Activated T-helper 9 cell treated with anti-CD3 and anti-CD28 coated beads, Interleukin-2, amount 50 U/mL, for 16 hours (primary cell): ENCODE measurements around the gene PSEN2.
"Not testable (repeated sequence)": the region's sequence is repeated elsewhere in the genome, so short reads cannot be mapped to it uniquely, and the experiment has no call there.

Source experiments
- DNase-seq: peaks from one replicate; pipeline ENCODE4 v3.0.0-alpha.2; 2020; ENCODE audit warnings: low read depth

The PSEN2 gene

DNA sequence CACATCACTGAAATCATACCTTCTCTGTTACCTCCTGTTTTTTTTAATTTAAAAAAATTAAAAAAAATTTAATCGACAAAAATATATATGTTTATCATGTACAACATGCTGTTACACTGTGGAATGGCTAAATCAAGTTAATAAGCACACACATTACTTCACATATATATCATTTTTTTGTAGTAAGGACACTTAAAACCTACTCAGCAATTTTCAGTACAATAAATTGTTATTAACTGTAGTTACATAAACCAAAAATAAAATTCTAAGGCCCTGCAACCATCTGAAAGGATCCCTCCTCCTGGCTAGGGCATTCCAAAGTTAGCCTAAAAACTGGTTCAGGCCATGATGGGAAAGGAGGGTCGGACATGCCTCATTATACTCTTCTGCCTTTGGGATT, 46.1 kb downstream of the PSEN2 start:
- no peak for DNase-seq

DNA sequence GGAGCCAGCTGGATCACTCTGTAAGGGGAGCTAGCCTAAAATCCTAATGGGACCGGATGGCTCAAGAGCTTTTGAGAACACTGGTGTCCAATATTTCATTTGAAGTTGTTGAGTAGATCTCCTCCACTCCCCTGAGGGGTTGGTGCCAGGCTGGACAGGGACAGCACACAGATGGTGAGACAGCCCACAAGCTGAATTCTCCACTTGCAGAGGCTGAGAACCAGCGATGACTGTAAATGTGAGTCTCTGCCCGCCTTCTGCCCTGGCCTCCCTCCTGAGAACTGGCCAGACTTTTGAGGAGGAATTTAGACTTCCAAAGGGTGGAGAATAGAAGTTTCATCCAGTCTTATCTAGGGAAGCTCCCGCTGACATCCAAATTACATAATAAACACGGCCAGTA, 49.2 kb downstream of the PSEN2 start:
- no peak for DNase-seq

DNA sequence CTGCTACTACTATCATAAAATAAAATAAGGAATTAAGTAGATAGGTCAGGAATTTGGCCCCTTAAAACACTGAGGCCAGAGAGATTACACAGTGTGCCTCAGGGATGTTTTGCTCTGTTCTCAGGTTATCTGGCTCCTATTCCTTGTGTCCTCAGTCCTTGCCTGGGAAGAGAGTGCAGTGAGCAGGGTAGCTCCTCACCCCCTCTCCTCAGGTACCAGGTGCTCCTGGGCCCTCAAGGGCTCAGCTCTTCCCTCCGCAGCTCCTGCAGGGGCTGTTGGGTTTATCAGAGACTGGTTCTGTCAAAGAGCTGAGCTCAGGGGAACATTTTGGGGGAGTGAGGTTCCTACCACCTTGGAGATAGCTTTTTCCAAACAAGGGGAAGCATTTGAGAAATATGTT, 49.6 kb downstream of the PSEN2 start:
- DNase-seq, result no peak

DNA sequence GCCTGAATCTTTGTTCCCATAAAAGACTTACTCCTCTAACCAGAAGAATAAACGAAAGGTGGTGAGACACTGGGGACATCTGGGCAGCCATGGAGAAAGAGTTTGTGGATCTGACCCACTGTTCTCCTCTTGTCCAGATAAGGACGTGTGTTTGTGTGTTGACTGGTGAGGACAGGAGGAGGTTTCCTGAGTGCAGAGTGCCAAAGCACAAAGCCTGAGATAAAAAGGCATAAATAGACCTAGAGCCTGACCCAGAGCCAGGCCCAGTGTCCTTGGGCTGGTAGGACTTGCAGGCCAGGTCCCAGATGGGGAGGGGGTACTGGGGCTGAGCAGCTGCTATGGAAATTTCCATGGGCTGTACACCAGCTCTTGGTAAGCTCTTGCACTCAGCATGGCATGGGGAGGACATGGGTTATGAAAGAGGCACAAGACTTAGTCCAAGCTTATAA, 50.1 kb downstream of the PSEN2 start:
- no peak for DNase-seq

DNA sequence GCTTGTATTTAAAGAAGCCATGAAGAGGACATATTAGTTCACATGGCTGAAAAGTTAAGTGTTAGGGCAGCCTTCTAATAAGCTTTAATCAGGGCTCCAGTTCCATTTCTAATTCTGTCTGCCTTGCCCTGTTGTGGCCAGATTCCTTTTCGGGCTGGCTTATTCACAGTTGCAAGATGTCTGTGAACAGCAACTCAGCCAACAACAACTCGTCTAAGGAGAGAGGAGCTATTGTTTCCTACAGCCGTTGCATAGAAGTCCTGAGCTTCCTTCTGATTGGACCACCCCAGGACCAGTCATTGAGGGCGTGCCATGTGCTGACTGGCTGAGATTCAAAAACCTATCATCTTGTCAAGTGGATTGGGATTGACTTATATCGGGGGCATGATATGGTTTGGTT, 51.1 kb downstream of the PSEN2 start:
- DNase-seq, result no peak

DNA sequence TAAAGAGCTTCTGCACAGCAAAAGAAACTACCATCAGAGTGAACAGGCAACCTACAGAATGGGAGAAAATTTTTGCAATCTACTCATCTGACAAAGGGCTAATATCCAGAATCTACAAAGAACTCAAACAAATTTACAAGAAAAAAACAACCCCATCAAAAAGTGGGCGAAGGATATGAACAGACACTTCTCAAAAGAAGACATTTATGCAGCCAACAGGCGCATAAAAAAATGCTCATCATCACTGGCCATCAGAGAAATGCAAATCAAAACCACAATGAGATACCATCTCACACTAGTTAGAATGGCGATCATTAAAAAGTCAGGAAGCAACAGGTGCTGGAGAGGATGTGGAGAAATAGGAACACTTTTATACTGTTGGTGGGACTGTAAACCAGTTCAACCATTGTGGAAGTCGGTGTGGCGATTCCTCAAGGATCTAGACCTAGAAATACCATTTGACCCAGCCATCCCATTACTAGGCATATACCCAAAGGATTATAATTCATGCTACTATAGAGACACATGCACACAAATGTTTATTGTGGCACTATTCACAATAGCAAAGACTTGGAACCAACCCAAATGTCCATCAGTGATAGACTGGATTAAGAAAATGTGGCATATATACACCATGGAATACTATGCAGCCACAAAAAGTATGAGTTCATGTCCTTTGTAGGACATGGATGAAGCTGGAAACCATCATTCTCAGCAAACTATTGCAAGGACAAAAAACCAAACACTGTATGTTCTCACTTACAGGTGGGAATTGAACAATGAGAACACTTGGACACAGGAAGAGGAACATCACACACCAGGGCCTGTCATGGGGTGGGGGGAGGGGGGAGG, 59.1 kb downstream of the PSEN2 start:
- not testable (repeated sequence) for DNase-seq

DNA sequence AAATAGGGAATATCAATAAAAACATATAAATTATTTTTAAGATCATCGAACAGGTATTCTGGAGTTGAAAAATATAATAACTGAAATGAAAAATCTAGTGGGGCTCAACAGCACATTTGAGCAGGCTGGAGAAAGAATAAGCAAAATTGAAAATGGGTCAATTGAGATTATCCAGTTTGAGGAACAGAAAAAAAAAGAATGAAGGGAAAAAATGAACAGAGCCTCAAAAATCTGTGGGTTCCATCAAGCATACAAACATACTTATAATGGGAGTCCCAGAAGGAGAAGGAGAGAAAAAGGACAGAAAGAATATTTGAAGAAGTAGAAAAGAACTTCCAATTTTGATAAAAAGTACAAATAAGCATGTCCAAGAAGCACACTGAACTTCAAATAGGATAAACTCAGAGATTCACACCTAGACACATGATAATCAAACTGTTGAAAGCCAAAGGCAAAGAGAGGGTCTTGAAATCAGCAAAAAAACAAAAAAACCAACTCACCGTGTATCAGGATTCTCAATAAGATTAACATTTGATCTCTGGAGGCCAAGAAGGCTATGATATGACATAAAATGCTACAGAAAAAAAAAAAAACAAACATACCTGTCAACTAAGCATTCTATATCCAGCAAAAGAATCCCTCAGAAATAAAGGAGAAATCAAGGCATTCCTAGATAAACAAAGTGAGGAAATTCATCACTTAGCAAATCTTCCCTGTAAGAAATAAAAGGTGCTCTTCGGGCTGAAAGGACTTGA, 64.2 kb downstream of the PSEN2 start:
- no peak for DNase-seq

DNA sequence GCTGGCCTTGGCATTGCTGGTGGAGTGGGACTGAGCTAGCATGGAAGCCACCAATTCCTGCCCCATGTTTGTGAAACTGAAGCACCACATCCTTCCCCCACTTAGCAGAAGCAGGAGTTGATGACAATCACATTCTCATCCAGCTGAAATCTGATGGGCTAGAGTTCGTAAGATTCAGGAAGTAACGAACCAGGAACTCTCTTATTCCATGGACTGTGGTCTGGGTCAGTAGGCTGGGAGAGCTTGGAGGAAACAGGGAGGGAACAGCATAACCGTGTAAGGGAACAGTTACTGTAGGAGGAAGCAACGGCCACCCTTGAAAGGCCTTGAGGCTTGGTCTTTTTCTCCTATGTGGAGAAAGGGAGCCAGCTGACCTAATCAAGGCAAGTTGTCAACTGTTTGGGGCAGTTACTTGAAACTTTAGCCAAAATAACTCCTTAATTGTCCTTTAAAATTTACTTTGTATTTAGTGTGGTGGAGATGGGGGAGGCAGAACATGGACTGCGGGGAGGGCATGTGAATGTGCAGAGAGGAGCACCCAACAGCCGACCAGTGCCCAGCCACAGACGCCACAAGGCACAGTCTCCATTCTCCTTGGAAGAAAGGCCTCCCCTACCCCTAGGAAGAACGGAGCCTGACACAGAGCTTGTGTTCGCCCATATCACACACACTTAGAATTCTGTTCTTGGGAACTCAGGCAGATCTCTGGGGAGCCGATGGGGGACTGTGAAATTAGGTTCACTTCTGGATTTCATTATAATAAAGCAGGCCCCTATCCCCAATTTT, 67.7 kb downstream of the PSEN2 start:
- no peak for DNase-seq

DNA sequence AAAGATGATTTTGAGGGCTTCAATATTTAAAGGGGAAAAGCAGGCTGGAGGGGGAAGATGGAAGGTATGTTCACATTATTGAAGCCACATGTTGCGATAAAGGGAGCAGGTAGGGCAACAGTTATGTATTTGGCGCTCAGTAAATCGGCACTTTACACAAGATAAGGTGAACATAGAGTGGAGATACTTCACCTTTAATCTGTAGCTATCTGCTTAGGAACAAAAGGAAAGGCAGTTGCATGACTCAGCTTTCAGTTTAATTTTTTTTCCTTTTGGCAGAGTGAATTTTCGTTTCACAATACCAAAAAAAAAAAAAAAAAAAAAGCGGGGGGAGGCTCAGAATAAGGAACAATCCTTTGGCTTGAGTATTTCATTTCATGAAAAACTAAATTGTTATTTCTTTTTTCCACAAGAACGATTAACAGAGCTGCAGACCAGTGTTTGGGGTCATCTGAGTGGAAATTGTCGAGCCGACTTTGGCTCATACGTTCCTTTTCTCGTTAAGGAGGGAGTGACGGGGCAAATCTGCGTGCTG, 68.6 kb downstream of the PSEN2 start:
- no peak for DNase-seq

DNA sequence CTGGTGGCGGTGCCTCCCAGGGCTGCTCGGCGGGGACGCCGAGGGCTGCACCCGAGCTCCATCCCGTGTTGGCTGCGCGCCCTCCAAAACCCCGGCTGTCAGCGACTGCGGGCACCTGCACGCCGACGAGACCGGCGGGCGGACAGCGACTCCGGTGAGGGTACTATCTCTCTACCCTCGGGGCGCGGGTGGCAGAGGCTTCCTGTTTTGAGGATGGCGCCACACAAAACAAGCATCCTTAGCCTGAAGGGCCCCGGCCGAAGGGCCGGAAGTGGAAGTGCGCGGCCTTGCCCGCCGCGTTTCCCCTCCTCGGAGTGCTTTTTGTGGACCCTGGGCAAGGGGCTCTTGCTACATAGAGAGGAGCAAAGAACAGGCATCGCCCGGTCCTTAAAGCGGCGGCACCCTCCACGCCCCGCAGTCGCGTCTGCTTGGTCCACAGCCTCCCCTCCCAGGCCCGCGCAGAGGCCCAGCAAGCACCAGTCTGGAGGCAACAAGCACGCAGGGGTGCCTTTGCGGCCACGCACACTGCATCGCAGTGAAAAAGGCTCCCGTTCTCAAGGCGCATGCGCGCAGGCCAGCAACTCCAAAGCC, 69.1 kb downstream of the PSEN2 start:
- peak; percentile 48 for DNase-seq

DNA sequence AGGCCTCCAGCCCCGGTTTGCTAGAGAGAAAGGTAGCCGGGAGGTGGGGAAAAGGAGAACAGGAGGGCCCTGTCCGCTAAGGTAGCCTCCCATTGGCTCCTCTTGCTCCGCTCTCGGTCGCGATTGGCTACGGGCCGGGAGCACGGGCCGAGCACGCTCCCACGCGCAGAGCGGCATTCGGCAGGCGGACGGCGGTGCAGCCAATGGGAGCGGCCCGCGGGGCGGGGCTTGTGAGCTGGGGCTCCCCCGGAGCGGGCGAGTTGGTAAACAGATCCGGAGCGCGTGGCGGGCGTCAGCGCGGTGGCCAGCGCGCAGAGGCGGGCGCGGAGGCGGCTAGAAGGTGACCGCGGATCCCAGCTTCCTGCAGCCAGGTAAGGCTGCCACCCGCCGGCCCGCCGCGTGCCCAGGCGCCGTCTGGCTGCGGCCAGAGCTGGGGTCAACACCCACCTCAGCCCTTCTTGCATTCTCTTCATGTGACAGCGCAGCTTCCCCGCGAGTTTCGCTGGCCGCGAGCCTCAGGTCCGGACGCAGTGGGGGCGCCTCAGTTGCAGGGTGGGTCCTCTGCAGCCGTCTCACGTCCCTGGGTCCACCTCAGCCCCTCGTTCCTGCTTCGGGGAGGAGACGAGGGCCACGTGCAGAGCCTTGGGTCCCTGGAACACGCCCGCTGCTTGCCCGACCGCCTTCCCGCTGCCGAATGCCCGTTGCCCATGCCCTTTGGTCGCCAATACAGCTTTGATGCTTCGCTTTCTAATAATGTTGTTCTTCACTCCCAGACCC, 69.8 kb downstream of the PSEN2 start, which contains the start of gene COQ8A:
COQ8A (plus strand) TSS at position 266 of the 777 bp plus-strand sequence. CDS start 21,092 bp downstream, outside the sequence.
- DNase-seq, result peak; percentile 98

DNA sequence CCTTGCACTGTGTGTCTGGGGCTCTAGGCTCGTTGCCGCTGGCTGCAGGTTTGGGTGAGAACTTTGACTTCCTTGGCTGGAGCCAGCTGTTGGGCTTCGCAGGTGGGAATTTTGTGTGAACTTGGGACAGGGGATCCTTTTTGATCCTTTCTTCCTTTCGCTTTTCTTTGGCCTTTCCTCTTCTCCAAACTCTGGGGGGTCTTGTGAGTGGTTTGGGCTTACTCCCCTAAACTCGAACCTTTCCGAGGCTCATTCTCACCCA, 70.3 kb downstream of the PSEN2 start:
- DNase-seq, result no peak

DNA sequence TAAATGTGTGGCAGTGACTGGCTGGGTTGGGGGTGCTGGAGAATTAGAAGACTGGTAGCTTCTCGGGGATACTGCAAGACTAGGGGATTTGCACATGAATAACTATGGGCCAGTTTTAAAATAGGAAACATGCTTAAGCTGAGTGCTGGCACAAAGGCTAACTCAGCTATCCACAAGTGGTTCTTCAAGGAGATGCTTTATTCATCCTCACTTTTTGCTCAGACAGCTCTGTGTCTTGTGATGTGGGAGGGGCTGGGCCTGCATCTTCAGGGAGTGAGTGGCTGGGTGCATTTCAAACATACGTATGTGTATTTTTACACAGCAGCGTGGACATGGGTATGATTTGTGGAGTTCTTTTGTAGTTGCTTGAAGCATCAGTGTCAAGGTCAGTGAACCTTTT, 72.0 kb downstream of the PSEN2 start:
- no peak for DNase-seq

DNA sequence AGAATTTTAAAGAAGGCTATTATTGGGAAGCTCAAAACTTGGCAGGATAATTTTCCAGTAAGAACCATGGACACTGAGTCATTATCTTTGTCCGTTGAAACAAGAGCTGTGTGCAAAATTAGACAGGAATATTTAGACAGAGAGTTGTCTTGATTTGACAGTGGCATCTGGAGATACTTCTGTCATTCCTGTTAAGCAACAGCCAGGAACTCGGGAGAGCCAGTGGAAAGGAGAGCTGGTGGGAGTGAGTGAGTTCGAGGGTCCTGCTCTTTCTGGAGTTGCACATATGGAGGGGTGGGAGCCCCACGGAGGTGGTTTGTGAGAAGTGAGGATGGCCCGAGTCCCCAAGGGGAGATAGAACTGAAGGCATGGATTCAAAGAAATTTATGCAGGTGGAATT, 72.7 kb downstream of the PSEN2 start:
- no peak for DNase-seq

DNA sequence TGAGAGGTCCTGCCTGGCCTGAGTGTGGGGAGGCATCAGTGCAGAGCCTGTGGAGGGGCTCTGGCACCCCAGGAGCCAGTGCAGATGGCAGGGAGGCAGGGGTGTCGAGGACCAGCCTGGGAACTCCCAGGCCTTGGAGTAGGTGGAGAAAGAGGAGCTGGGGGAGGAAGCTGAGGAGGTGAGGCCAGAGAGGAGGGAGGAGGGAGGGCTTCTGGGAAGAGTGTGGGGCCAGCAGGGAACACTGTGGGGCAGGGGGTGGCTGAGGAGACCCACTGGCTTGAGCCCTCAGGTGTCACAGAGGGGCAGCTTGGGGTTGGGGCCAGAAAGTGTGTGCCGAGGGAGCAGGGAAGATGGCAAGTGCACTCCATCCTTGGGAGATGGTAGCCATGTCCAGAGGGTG, 73.5 kb downstream of the PSEN2 start:
- no peak for DNase-seq

DNA sequence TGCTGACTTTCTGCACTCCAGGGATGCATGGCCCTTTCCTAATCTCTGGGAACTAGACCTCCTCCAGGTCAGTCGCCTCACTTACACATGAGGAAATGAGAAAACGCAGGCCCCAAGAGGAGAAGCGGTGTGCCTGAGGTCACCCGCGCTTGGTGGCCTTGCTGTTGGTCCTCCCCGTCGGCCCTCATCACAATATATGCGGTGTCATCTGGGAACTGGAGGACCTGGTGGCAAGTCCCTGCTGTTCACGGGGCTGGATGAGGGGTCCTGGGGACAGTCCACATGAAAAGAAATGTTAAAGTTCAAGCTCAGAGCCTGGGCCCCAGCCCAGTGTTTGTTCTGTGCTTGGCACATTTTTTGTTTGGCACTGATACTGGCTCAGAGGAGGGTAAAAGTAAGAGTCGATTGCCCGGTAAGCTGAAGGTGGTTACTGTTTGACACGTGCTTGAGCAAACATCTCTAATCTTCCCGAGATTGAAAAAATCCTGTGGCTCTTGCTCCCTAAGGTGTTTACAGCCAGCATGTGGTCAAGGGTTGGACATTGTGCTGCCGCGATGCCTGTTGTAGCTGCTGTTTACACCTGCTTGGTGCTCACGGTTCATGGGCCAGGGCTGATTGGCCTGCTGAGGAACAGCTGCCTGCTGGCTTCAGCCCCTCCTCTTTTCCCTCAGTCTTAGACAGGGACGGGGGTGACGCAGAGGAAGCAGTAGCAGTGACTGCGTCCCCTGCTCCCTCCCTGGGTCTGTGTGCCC, 74.9 kb downstream of the PSEN2 start:
- DNase-seq, result no peak
